ENCODE measurements around the gene ANTKMT.

GRCh38 chr16:732332-732731 is 11.4 kb downstream of the ANTKMT start:
- no peak for TF ChIP-seq CTCF (IDR thresholded peaks at IDR 0.05)
- no peak for TF ChIP-seq EZH2 (IDR thresholded peaks at IDR 0.05)
- no peak for TF ChIP-seq EZH2phosphoT487 (IDR thresholded peaks at IDR 0.05)
